ENCODE measurements around the gene DOC2B.

DNA sequence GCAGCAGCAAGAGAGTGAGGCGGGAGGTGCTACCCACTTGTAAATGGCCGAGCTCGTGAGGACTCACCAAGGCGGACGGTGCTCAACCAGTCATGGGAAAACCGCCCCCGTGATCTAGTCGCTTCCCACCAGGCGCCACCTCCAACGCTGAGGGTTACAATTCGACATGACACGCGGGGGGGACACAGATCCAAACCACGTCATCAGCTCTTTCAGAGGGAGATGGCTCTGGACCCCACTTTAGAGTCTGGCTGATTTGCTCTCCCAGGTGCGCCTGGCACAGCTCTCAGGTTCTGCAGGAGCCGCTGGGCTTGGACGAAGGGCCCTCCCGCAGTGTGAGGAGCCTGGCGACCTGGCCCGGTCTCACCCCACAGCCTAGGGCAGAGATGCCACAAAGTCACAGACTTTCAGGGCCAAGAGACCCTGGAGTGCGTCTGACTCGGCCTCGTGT lies 21.1 kb upstream of the DOC2B start:
- no peak for TF ChIP-seq EZH2 (IDR thresholded peaks at IDR 0.05; ENCODE audit: borderline replicate concordance, low read depth, low read length, poor library complexity, severe bottlenecking)
- TF ChIP-seq, protein P1, sequence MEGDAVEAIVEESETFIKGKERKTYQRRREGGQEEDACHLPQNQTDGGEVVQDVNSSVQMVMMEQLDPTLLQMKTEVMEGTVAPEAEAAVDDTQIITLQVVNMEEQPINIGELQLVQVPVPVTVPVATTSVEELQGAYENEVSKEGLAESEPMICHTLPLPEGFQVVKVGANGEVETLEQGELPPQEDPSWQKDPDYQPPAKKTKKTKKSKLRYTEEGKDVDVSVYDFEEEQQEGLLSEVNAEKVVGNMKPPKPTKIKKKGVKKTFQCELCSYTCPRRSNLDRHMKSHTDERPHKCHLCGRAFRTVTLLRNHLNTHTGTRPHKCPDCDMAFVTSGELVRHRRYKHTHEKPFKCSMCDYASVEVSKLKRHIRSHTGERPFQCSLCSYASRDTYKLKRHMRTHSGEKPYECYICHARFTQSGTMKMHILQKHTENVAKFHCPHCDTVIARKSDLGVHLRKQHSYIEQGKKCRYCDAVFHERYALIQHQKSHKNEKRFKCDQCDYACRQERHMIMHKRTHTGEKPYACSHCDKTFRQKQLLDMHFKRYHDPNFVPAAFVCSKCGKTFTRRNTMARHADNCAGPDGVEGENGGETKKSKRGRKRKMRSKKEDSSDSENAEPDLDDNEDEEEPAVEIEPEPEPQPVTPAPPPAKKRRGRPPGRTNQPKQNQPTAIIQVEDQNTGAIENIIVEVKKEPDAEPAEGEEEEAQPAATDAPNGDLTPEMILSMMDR (conservative IDR thresholded peaks at IDR 0.05; ENCODE audit: low read depth, low read length), result no peak
